H4 (cell line): ENCODE measurements around the gene DNAH12. TPM values are rescaled to one million over a fixed set of nuclear protein-coding genes. Genes with fewer than 3 reads are reported as not detected.
"Not testable (repeated sequence)": the region's sequence is repeated elsewhere in the genome, so short reads cannot be mapped to it uniquely, and the experiment has no call there.

ENCODE experiments used
- DNase-seq: peaks from one replicate; pipeline ENCODE4 v3.0.0-alpha.2; 2015; ENCODE audit warnings: low spot score
- total RNA-seq: library from RNA; depleted of rRNA; stranded (reverse); fragments of >200 nt; shearing (Covaris generic); gene quantifications from 2 replicates; pipeline ENCODE4 v1.2.3, GENCODE V29; 2014

The DNAH12 gene
- total RNA-seq, 1 experiment from 2014 or later: 0.06 TPM

DNA sequence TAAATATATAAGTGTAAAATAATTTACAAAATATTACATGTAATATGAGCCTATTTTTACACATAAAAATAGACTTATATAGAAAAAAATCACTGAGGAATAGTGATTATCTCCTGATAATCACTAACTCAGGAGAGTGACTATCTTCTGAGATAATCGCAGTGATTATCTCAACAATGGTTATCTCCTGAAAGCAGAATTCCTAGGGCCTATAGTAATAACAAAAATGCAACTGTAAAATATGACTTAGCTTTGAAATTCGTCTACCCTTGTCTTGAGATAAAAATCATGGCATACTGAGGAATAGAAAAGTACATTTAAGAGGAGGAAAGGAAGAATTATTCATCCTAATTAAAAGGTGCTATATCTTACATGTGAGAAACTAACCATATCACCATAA is 134.7 kb downstream of the DNAH12 start:
- no peak for DNase-seq

- DNase-seq: no peak
Observed at GRCh38 chr3:57402675-57403074, 141.5 kb downstream of the DNAH12 start.

- peak; percentile 49 for DNase-seq
Observed at GRCh38 chr3:57397175-57398026, 146.7 kb downstream of the DNAH12 start.

- no peak for DNase-seq
Observed at GRCh38 chr3:57393977-57394376, 150.2 kb downstream of the DNAH12 start.

DNA sequence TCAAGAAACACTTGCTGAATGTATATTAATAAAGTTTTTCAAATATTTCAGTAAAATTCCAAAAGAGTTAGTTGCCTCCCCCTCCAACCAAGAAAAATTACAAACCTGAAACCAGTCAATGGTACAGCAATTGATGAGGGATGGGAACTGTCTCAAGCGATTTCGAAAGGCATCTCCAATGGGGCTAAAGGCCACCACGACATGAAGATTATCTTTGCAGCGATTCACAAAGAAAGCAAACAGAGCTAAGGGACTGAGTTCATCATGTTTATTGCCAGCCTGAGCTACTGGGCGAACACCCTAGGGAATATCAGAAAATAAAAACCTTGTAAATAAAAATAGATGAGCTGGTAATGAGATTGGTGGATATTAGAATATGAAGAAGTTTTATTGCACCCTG is 152.4 kb downstream of the DNAH12 start:
- no peak for DNase-seq

- no peak for DNase-seq
Observed at GRCh38 chr3:57389271-57389670, 154.9 kb downstream of the DNAH12 start.

DNA sequence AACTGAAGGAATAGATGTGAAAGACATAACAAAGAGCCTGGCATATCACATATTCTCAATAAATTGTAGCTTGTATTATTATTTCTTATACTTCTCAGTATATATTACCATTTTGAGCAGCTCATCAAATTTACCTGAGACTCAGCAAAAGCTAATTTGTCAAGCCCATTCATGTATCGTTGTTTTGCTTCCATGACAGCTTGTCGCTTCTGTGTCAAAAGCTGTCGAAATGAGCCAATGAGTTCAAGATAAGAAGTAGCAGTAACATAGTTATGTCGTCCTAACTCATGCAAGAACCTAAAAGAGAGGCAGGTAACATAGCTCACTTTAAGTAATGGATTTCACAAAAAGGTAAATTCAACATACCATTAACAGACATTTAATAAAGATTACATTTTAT is 157.8 kb downstream of the DNAH12 start:
- no peak for DNase-seq

- no peak for DNase-seq
Observed at GRCh38 chr3:57385498-57385897, 158.6 kb downstream of the DNAH12 start.

- DNase-seq: no peak
Observed at GRCh38 chr3:57383838-57384237, 160.3 kb downstream of the DNAH12 start.

DNA sequence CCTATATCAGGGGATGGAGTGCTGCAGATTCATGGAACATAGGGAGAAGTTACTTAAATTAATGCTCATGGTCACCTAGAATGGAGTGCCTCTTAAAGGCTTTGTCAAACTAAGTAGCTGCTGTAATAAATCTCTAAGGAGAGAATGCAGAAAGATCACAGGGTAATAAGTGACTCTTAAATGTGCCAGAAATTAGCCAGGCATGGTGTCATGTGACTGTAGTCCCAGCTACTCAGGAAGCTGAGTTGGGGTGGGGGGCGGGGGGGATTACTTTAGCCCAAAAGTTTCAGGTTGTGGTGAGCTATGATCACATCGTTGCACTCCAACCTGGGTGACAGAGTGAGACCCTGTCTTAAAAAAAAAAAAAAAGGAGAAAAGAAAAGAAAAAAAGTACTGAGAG is 160.7 kb downstream of the DNAH12 start:
- no peak for DNase-seq

DNA sequence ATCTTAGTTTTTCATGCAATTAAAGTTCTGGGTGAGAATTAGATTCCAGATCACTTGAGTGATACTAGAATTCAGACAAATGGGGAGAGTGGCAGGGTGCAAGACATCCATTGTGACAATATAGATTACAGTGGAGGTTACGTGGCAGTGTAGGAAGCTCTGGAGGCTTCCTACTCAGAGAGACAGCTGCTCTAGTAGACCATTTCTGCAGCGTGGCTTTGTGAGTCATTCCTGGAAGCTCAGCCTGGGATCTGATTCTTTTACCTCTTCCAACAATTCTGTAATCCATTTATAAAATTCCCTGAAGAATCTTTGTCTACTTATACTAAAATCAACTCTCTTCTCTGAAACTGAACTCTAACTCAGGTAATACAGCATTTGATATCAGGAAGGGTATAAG is 161.2 kb downstream of the DNAH12 start:
- DNase-seq: no peak

DNA sequence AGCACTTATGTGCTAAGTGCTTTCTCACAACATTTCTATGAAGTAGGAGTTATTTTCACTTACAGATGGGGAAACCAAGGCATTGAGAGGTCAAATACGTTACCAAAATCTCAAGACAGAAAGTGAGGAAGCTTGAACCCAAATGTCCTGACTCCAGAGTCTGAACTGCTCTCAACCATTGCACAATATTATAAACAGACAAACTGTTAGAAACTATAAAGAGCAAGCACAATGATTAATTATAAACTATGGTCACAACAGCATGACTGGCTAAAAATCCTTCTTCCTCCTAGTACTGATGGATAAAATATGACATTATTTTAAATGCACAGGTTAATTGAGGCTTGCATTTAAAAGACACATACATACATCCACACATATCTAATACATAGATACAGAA is 173.8 kb downstream of the DNAH12 start:
- DNase-seq: no peak

- not testable (repeated sequence) for DNase-seq
Observed at GRCh38 chr3:57365089-57365488, 179.1 kb downstream of the DNAH12 start.

DNA sequence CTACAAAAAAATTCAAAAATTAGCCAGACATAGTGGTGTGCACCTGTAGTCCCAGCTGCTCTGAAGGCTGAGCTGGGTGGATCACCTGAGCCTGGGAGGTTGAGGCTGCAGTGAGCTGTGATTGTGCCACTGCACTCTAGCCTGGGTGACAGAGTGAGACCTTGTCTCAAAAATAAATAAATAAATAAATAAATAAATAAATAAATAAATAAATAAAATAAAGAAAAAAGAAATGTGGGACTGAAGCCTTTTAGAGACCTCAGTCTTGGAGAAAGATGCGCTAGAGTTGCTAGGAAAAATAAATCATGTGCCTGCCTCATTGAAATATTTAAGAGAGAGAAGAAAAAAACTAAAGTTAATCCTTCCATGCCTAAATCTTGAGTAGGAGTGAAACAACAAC is 187.9 kb downstream of the DNAH12 start:
- DNase-seq: not testable (repeated sequence)

GRCh38 chr3:57354768-57355167 is 189.4 kb downstream of the DNAH12 start:
- no peak for DNase-seq

GRCh38 chr3:57350271-57350670 is 193.9 kb downstream of the DNAH12 start:
- DNase-seq: no peak

DNA sequence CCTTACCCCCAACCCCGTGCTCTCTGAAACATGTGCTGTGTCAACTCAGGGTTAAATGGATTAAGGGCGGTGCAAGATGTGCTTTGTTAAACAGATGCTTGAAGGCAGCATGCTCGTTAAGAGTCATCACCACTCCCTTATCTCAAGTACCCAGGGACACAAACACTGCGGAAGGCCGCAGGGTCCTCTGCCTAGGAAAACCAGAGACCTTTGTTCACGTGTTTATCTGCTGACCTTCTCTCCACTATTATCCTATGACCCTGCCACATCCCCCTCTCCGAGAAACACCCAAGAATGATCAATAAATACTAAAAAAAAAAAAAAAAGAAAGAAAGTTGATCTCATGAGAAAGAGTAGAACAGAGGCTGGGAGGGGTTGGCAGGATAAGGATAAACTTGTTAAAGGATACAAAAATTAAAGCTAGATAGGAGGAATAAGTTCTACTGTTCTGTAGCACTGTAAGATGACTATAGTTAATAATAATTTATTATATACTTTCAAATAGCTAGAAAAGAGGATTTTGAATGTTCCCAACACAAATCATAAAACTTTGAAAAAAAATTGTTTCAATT is 205.0 kb downstream of the DNAH12 start:
- DNase-seq: not testable (repeated sequence)

GRCh38 chr3:57338272-57339070 is 205.7 kb downstream of the DNAH12 start:
- DNase-seq: not testable (repeated sequence)

- DNase-seq: no peak
Observed at GRCh38 chr3:57335283-57335938, 208.7 kb downstream of the DNAH12 start.

- no peak for DNase-seq
Observed at GRCh38 chr3:57331078-57331610, 213.0 kb downstream of the DNAH12 start.

DNA sequence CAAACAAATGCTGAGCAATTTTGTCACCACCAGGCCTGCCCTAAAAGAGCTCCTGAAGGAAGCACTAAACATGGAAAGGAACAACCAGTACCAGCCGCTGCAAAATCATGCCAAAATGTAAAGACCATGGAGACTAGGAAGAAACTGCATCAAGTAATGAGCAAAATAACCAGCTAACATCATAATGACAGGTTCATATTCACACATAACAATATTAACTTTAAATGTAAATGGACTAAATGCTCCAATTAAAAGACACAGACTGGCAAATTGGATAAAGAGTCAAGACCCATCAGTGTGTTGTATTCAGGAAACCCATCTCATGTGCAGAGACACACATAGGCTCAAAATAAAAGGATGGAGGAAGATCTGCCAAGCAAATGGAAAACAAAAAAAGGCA is 217.6 kb downstream of the DNAH12 start:
- not testable (repeated sequence) for DNase-seq

DNA sequence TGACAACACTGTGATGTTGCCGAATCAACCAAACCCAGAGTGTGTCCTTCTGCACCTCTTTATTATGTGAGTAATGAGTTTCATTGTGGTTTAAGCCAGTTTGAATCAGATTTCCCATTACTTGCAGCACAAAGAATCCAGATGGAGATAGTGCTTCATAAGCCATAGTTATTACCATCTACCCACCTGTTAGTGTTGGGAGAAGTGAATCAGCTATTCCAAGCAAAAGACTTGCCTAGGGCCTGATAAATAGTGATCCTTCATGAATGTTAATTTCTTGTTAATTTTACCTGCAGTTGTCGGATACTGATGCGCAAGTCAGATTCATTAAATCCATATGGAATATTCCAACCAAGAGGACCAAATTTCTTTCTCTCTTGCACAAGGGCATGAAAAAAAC is 229.9 kb downstream of the DNAH12 start:
- DNase-seq: no peak
